GM12891 (cell line): ENCODE measurements around the gene PEX11B.

Experiments
- POLR2A ChIP-seq: IDR thresholded peaks from 2 replicates; pipeline ENCODE4 v1.6.1; 2011; ENCODE audit warnings: low read depth, low read length, control low read depth
- POLR2AphosphoS5 ChIP-seq: IDR thresholded peaks from 2 replicates; pipeline ENCODE4 v1.6.1; 2011; ENCODE audit warnings: low read depth, low read length, control low read depth
- POU2F2 ChIP-seq: IDR thresholded peaks from 2 replicates; pipeline ENCODE4 v1.6.1; 2011; ENCODE audit warnings: low read depth, mild to moderate bottlenecking, control low read depth, low read length, moderate library complexity
- SPI1 ChIP-seq: IDR thresholded peaks from 2 replicates; pipeline ENCODE4 v1.6.1; 2011; ENCODE audit warnings: low read depth, low read length, control low read depth
- TAF1 ChIP-seq: IDR thresholded peaks from 2 replicates; pipeline ENCODE4 v1.6.1; 2011; ENCODE audit warnings: low read depth, low read length, control low read depth

DNA sequence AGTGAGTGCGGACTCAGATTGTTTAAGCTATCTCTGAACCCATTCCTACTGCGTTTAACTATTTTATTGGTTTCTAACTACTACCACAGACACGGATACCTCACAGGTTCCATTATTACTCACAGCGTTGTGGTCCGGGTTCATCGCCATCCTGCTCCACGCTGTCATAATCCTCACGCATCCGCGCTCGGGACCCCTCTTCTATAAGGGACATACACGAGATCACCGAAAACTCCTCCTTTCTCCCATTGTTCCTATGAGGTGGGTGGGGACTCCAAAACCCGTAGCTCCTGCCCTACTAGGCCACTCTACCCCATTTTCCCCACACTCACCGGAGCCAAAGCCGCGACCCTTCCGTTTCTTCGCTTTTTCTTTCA is 8.2 kb upstream of the PEX11B start:
- TF ChIP-seq TAF1, result no peak
- no peak for TF ChIP-seq POLR2A
- TF ChIP-seq POLR2AphosphoS5, result no peak
- TF ChIP-seq POU2F2, result no peak
- no peak for TF ChIP-seq SPI1
